ENCODE measurements around the gene CELF2. TPM values are rescaled to one million over a fixed set of nuclear protein-coding genes. Genes with fewer than 3 reads are reported as not detected.

CELF2 gene
- total RNA-seq, 4 donors from 2014 or later: 106 to 127 (median 120) TPM

DNA sequence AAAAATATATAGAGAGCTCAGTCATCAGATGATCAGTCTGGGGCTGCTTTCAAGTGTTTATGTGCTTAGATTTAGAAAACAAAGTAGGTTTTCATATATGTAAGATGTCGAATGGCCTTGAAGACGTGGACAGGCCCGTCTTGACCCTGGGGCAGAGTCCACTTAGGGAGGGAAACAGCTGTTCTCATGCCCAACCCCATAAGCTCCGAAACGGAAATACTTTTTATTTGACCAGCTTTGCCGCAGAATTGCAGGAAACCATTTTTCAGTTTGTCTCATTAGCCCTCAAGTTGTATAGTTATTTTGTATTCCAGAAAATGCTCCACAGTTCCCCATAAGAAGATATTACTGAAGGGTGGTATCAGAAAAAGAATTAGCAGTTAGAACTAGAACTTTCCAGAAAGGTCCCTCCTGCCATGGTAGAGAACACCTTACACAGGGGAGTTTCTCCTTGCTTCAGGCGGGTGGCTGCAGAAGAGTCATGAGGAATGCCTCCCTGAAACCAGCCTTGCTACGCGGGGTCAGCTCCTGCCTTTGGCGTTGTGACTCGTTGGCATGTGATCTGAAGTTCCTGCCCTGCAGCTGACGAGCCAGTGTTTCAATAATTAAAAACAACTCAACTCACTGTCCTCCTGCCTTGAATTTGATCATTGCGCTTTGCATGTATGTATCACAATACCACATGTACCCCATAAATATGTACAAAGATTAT, 192.7 kb downstream of the CELF2 start:
- no peak for DNase-seq (ENCODE audit: low spot score in 2 of 2)
- Histone ChIP-seq H3K4me1 (peaks cover 0 to 94% (median 29%) of the 10 kb centered on the region in 4 donors), H3K36me3 (peaks cover 0 to 12% (median 0%) of the 10 kb centered on the region in 3 donors), H3K27me3 (no peaks in the 10 kb centered on the region), H3K9me3 (no peaks in the 10 kb centered on the region), H3K27ac (peak overlapping the region in 2 of 4 donors; percentile 45 to 54), H3K4me3 (no peak overlapping the region)
- 46 to 51% methylated on average over 13 of the region's 13 CpGs for WGBS, 2 donors
- no peak for TF ChIP-seq POLR2A (IDR thresholded peaks at IDR 0.05)
- TF ChIP-seq EP300 (IDR thresholded peaks at IDR 0.05): no peak
- TF ChIP-seq, protein P1, sequence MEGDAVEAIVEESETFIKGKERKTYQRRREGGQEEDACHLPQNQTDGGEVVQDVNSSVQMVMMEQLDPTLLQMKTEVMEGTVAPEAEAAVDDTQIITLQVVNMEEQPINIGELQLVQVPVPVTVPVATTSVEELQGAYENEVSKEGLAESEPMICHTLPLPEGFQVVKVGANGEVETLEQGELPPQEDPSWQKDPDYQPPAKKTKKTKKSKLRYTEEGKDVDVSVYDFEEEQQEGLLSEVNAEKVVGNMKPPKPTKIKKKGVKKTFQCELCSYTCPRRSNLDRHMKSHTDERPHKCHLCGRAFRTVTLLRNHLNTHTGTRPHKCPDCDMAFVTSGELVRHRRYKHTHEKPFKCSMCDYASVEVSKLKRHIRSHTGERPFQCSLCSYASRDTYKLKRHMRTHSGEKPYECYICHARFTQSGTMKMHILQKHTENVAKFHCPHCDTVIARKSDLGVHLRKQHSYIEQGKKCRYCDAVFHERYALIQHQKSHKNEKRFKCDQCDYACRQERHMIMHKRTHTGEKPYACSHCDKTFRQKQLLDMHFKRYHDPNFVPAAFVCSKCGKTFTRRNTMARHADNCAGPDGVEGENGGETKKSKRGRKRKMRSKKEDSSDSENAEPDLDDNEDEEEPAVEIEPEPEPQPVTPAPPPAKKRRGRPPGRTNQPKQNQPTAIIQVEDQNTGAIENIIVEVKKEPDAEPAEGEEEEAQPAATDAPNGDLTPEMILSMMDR (IDR thresholded peaks at IDR 0.05): no peak

DNA sequence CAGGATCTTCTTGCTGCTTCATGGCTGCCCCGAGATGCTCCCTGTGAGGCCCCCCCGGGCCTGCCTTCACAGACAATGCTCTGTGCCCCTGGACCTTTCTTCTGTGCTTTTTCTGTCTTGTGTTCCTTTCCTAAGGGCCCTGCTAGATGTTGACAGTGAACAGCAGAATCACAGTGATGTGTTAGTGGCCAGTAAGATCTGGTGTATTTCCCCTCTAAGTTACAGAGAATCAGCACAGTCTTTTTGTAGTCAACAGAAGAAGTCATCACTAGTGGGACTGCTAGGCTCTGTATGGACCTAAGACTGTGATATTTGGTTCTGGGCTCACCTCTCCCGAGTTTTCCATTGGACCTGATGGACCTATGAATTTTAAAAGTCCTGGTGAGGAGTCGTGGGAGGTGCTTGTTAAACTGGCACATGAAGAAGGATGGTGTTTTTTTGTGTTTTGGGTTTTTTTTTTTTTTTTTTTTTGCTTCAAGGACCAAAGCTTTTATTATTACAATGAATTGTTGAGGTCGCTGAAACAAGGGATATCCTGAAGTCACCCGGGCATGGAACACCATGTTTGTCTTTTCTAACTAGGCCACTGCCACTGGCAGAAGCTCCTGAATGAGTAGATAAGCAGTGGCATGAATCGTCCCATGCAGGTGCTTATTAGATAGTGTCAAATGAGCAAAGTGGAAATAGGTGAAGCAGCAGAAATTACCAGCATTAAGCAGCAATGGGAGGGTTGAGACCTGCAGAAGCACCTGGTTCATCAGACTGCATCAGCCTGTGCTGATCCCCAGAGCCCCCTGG, 194.8 kb downstream of the CELF2 start:
- Histone ChIP-seq H3K4me1 (peaks cover 0 to 93% (median 26%) of the 10 kb centered on the region in 4 donors), H3K9me3 (no peaks in the 10 kb centered on the region), H3K4me3 (no peak overlapping the region), H3K27me3 (no peaks in the 10 kb centered on the region), H3K27ac (peak overlapping the region in 2 of 4 donors; percentile 14 to 29), H3K36me3 (peaks cover 0 to 12% (median 0%) of the 10 kb centered on the region in 3 donors)
- DNase-seq (ENCODE audit: low spot score in 2 of 2): no peak
- TF ChIP-seq, protein P1 (IDR thresholded peaks at IDR 0.05): no peak
- TF ChIP-seq POLR2A (IDR thresholded peaks at IDR 0.05): no peak
- TF ChIP-seq EP300 (IDR thresholded peaks at IDR 0.05): no peak
- WGBS, 2 donors: 67 to 68% methylated on average over 7 of the region's 7 CpGs

DNA sequence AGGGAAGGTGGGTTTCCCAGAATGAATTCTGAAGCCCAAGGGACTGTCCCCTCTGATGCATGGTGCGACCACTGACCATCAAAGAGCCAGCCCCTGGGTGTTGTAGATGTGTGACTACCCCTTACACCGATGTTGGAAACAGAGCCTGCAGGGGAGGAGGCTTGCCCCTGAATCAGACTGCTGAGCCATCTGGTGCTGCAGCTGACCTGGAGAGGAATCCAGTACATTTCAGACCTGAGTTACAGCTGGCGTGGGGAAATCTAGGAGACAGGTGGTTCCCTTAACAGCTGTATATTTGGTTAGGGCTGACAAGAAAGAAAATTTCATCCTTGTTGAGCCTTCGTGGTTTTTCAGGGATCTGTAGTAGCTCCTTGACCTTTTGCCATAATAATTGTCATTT, 195.5 kb downstream of the CELF2 start:
- Histone ChIP-seq H3K4me3 (no peak overlapping the region), H3K27ac (no peak overlapping the region), H3K9me3 (no peaks in the 10 kb centered on the region), H3K36me3 (peaks cover 0 to 12% (median 0%) of the 10 kb centered on the region in 3 donors), H3K27me3 (no peaks in the 10 kb centered on the region), H3K4me1 (peaks cover 0 to 93% (median 26%) of the 10 kb centered on the region in 4 donors)
- no peak for DNase-seq (ENCODE audit: low spot score in 2 of 2)
- TF ChIP-seq, protein P1 (IDR thresholded peaks at IDR 0.05): no peak
- no peak for TF ChIP-seq POLR2A (IDR thresholded peaks at IDR 0.05)
- TF ChIP-seq EP300 (IDR thresholded peaks at IDR 0.05): no peak
- 65 to 72% methylated on average over 4 of the region's 4 CpGs for WGBS, 2 donors

- Histone ChIP-seq H3K4me1 (peaks cover 0 to 80% (median 30%) of the 10 kb centered on the region in 4 donors), H3K36me3 (peaks cover 0 to 17% (median 0%) of the 10 kb centered on the region in 3 donors), H3K4me3 (no peak overlapping the region), H3K27ac (no peak overlapping the region), H3K9me3 (no peaks in the 10 kb centered on the region), H3K27me3 (no peaks in the 10 kb centered on the region)
- WGBS, 2 donors: 90 to 92% methylated on average over 10 of the region's 10 CpGs
- no peak for TF ChIP-seq POLR2A (IDR thresholded peaks at IDR 0.05)
- TF ChIP-seq EP300 (IDR thresholded peaks at IDR 0.05): no peak
- TF ChIP-seq, protein P1 (IDR thresholded peaks at IDR 0.05): no peak
- DNase-seq (ENCODE audit: low spot score in 2 of 2): no peak
These were observed 196.7 kb downstream of the CELF2 start for GRCh38 chr10:11214407-11214806.

DNA sequence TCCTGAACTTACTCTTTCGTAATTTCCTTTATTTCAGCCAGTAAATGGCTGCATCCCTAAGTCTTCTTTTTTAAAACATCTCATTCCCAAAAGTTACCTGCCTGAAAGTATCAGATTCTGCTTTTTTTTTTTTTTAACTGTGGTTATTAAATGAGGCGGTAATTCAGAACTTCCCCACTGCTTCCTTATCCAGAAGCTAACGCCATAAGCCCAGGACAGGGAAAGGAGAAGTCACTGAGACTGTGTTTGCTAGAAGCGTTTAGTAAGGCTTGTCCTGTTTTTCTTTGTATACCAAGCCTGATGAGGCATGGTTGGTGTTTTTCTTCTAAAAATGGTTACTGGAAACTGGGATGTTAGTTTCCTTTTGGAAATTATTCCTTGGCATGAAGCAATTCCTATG, 197.8 kb downstream of the CELF2 start:
- H3K4me1 ChIP-seq: peaks cover 0 to 69% (median 21%) of the 10 kb centered on the region in 4 donors
- H3K27ac ChIP-seq: no peak overlapping the region
- no peaks in the 10 kb centered on the region for H3K9me3 ChIP-seq
- TF ChIP-seq, protein P1 (IDR thresholded peaks at IDR 0.05): no peak
- TF ChIP-seq POLR2A (IDR thresholded peaks at IDR 0.05): no peak
- TF ChIP-seq EP300 (IDR thresholded peaks at IDR 0.05): no peak
- peaks cover 0 to 21% (median 0%) of the 10 kb centered on the region in 3 donors for H3K36me3 ChIP-seq
- H3K27me3 ChIP-seq: no peaks in the 10 kb centered on the region
- WGBS, 2 donors: 87 to 92% methylated on average over 4 of the region's 4 CpGs
- no peak for DNase-seq (ENCODE audit: low spot score in 2 of 2)
- H3K4me3 ChIP-seq: no peak overlapping the region
